GM18508 (cell line): Measurements from ENCODE around the gene DCP1A.

Experiments
- ATAC-seq: cut with Tn5 transposase; IDR thresholded peaks from one replicate; pipeline ENCODE4 v1.9.1; 2021; ENCODE audit warnings: moderate number of reproducible peaks; ENCODE audit not compliant: insufficient read depth, unreplicated experiment

DCP1A gene

GRCh38 chr3:53252096-53252946 is 95.0 kb downstream of the DCP1A start:
- no peak for ATAC-seq

DNA sequence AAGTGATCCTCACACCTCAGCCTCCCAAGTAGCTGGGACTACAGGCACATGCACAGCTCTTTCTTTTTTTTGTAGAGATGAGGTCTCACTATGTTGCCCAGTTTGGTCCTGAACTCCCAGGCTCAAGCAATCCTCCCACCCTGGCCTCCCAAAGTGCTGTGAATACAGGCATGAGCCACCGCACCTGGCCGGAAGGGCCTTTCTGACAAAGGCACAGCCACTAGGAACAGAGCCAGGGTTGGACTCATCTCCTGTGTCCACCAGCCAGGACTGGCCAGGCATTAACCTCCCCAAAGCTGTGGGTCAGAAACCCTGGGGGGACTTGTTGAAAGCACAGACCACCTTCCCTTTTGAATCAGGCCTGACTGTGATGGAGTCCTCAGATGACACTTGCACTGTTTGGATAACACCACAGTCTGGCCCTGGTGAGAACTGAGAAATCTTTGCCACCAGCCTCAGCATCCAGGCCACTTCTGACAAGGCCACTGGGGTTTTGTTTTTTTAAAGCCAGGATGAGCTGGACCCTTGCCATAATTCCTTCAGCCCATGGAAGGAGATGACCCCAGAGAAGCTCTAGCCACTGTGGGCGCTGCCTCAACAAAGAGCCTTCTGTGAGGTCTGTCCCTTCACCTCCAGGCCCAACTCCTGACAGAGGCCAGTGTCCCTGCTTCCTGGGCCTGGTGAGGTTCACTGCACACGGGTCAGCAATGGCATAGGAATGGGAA is 96.3 kb downstream of the DCP1A start:
- no peak for ATAC-seq

DNA sequence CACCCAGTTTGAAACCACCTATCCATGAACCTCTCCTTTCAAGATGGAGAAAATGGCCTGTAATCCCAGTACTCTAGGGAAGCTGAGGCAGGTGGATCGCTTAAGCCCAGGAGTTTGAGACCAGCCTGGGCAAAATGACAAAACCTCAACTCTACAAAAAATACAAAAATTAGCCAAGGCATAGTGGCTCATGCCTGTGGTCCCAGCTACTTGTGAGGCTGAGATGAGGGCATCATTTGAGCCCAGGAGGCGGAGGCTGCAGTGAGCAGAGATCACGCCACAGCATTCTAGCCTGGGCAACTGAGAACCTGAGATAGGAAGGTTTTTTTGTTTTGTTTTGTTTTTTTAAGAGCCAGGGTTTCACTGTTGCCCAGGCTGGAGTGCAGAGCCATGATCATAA is 96.9 kb downstream of the DCP1A start:
- no peak for ATAC-seq

- no peak for ATAC-seq
These were observed 99.2 kb downstream of the DCP1A start for GRCh38 chr3:53248161-53248560.

DNA sequence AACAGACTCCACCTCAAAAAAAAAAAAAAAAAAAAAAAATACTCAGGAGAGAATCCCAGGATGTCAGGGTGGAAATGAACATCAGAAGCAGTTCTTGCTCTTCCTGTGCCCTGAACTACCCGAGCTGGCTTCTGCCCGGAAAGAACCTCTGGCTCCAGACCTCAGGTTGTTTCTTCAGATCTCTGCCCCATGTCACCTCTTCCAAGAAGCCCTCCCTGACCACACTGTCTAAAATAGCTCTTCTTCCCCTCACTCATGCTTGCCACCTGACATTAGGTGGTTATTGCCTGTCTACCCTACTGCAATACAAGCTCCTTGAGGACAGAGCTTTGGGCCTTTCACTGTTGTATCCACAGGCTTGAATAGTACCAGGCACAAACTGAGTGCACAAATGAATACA is 99.7 kb downstream of the DCP1A start:
- no peak for ATAC-seq

DNA sequence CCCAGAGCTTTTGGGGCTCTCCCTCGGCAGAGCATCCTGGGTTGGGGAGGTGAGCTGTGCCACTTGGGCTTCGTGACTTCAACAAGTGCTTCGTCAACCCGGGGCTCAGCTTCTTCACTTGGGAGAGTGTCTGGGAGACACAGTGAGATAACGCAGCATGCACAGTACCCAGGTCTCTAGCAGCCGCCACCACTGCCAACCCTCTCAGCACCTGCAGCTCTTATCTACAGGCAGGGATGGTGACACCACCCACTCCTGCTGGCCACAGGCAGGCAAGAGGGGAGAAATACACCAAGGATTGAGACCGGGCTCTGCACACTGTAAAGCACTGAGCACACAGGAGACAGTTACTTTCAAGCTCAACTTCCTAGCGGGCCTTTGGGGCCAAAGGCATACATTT is 103.1 kb downstream of the DCP1A start:
- ATAC-seq: no peak

- no peak for ATAC-seq
These were observed 103.6 kb downstream of the DCP1A start for GRCh38 chr3:53243785-53244184.

DNA sequence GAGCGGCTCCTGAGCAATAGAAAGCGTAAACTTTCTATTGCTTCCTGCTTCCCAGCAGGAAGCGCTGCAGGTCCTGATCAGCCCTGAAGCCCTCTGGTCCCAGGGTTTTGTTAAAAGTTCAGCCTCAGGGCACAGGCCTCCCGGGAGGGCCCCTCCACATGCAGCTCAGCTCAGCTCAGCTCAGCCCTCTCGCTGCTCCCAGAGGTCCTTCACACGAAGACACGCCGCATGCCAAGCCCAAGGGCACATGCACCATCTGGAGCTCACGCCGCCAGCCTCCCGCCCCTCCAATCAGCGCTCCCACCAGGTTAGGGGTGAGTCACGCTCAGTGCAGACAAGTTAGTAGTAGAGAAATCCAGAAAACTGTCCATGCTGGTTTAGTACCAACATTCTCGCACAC is 104.2 kb downstream of the DCP1A start:
- no peak for ATAC-seq

GRCh38 chr3:53242642-53243041 is 104.7 kb downstream of the DCP1A start:
- ATAC-seq: no peak

- ATAC-seq: no peak
These were observed 105.2 kb downstream of the DCP1A start for GRCh38 chr3:53242155-53242554.

- no peak for ATAC-seq
These were observed 106.1 kb downstream of the DCP1A start for GRCh38 chr3:53240989-53241972.

GRCh38 chr3:53239800-53240199 is 107.5 kb downstream of the DCP1A start:
- ATAC-seq: no peak

DNA sequence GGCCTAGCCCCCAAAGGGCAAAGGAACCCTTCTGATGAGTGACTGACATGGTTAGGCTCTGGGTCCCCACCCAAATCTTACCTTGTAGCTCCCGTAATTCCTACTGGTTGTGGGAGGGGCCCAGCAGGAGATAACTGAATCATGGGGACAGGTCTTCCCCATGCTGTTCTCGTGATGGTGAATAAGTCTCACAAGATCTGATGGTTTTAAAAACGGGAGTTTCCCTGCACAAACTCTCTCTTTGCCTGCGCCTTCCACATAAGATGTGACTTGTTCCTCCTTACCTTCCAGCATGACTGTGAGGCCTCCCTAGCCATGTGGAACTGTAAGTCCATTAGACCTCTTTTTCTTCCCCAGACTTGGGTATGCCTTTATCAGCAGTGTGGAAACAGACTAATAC is 108.5 kb downstream of the DCP1A start:
- no peak for ATAC-seq

GRCh38 chr3:53238051-53238850 is 109.1 kb downstream of the DCP1A start:
- ATAC-seq: no peak

DNA sequence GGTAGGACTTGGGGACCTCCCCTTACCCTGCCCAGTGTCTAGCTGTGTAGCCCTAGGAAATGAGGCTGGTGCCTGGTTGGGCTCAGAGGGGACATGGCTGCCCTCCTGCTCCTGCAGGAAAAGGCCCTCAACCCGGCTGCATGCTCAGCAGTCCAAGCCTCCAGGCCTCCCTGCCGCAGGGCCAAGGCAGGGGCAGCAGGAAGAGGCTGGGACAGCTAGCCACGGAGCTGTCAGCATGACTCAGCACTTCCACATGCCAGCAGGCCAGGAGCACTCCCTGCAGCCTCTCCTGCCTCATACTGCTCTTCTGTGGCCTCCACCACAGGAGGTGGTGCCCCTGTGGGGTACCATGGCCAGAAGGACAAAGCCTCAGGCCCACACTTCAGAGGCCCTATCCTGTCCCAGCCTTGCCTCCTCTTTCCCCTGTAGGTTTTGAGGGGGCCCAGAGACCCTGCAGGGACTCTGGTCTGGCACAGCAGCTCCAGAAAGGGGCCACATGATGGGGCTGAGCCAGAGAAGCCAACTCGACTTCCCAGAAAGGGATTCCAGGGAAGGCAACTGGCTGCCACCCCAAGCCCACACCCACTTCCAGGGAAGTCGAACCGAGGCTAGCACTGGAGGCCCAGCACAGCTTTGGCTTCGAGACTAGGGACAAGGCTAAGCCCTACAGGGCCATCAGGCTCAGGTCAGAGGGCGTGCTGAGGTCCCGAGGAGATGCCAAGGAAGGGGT is 111.1 kb downstream of the DCP1A start:
- ATAC-seq: no peak

DNA sequence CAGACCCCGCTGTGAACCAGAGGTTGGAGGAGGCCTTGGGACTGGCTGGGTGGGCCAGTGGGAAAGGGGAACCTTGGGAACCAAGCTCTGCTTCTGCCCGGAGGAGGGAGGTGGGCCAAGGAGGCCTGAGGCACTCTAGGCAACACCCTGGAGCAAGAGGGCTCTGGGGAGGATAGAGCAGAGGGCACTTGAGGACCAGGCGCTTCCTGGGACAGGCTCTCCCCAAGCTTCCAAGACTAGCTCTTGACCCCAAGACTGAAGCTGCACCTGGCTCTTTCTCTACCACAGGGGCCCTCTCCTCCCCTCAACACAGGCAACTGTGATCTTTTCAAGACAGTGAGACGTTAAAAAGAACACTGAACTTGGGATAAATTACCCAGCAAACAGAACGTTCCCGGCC is 111.8 kb downstream of the DCP1A start:
- no peak for ATAC-seq

DNA sequence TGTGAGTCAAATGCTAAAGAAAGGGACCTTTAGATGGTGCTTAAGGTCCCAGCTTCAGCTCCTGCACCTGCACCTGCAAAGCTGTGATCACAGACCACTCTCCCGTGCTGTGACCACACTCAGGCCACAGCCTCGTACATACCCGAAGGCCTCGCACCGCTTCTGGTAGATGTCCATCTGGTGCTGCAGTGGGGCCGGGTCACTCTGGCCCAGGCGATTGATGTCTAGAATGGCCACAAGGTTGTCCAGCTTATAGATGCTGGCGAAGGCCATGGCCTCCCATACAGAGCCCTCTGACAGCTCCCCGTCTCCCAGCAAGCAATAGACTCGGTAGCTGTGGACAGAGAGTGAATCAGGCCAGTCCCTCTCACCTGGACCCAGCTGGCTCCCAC is 112.5 kb downstream of the DCP1A start:
- ATAC-seq: no peak

DNA sequence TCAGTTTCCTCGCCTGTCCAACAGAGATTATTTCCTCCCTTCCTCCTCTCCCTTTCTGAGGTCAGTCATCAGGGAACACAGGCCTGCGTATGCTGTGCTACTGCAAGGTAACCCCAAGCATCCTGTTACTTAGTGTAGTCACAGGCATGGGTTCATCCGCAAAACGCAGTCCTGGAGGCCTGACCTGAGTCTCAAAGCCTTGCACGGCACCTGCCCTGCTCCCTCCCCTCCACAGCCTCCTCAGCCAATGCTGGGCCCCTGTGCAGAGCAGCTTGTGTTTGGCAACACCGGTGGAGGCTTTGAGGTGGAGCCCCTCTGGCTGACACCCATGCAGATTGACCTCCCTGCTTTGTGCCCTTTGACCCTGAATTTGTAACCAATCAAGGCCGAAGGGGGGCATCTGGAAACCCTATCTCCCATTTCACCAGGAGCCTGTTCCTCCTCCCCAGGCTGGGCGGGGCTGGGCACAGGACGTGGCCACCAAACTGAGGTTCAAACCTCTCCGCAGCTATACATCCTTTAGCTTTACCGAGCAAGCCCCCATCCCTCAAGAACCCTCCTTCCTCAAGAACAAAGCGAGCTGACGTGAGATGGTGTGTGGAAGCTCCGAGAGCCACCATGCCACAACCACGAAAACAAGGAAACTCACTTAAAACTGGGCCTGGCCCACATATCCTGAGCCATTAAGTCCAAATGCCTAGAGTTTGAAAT is 113.1 kb downstream of the DCP1A start:
- ATAC-seq: no peak
